Left renal cortex interstitium (tissue), 4 donors: ENCODE results near the gene AMY1C. TPM values are rescaled to one million over a fixed set of nuclear protein-coding genes. Genes with fewer than 3 reads are reported as not detected.
"Not testable (repeated sequence)": the region's sequence is repeated elsewhere in the genome, so short reads cannot be mapped to it uniquely, and the experiment has no call there.

Source experiments
- DNase-seq, 4 donors: peaks; one replicate each; pipeline ENCODE4 v3.0.0-alpha.2; 2013; ENCODE audit warnings: low read depth in 4 of 4, low spot score in 2 of 4, missing footprints in 1 of 4
- polyA plus RNA-seq, 4 donors: library from polyadenylated mRNA; unstranded; fragments of 120-200 nt; gene quantifications; one replicate each; pipeline ENCODE4 v1.2.1, GENCODE V29; 2013; ENCODE audit not compliant: insufficient read length in 4 of 4

AMY1C gene
- not detected for polyA plus RNA-seq

GRCh38 chr1:103749598-103749997, at the start of gene AMY1C:
Gene AMY1C (plus strand): TSS chr1:103749898. CDS start chr1:103750470, 572 bp downstream.
- not testable (repeated sequence) for DNase-seq

GRCh38 chr1:103700669-103701068, 49.0 kb upstream of the AMY1C start:
- not testable (repeated sequence) for DNase-seq

- DNase-seq: not testable (repeated sequence)
These were observed 48.4 kb upstream of the AMY1C start for GRCh38 chr1:103701256-103701655.

- DNase-seq: not testable (repeated sequence)
These were observed 42.0 kb upstream of the AMY1C start for GRCh38 chr1:103707670-103708069.

GRCh38 chr1:103710381-103710780, 39.3 kb upstream of the AMY1C start:
- not testable (repeated sequence) for DNase-seq

GRCh38 chr1:103717404-103717803, 32.3 kb upstream of the AMY1C start:
- DNase-seq: not testable (repeated sequence)

GRCh38 chr1:103721473-103721872, 28.2 kb upstream of the AMY1C start:
- DNase-seq: not testable (repeated sequence)

GRCh38 chr1:103735334-103735733, 14.4 kb upstream of the AMY1C start:
- not testable (repeated sequence) for DNase-seq

- not testable (repeated sequence) for DNase-seq
These were observed 11.7 kb upstream of the AMY1C start for GRCh38 chr1:103738031-103738430.

- not testable (repeated sequence) for DNase-seq
These were observed 5.2 kb upstream of the AMY1C start for GRCh38 chr1:103744449-103744848.

GRCh38 chr1:103745040-103745439, 4.7 kb upstream of the AMY1C start:
- DNase-seq: not testable (repeated sequence)

- not testable (repeated sequence) for DNase-seq
These were observed 1.4 kb upstream of the AMY1C start for GRCh38 chr1:103748273-103748672.

- DNase-seq: no peak
These were observed 12.2 kb downstream of the AMY1C start for GRCh38 chr1:103761896-103762295.

- DNase-seq: no peak
These were observed 30.2 kb downstream of the AMY1C start for GRCh38 chr1:103779932-103780331.

GRCh38 chr1:103783944-103784377, 34.3 kb downstream of the AMY1C start:
- no peak for DNase-seq

- peak in 1 of 4 donors; percentile 2 for DNase-seq
These were observed 38.7 kb downstream of the AMY1C start for GRCh38 chr1:103788377-103788776.

GRCh38 chr1:103790172-103790571, 40.5 kb downstream of the AMY1C start:
- DNase-seq: no peak

Other genes with a start within 250 kb of the AMY1C start
- 100 to 1,000 TPM in 1 of 4 donors, 10 to 100 TPM in 3; 36.1 to 103 (median 62.9) TPM for gene RNPC3, start 224.2 kb upstream of the AMY1C start, polyA plus RNA-seq
- 10 to 100 TPM; 22.1 to 76.8 (median 39.4) TPM for gene AMY2B, start 178.3 kb upstream of the AMY1C start, polyA plus RNA-seq
- gene AMY2A, start 132.5 kb upstream of the AMY1C start, polyA plus RNA-seq: under 1 TPM in 2 of 4 donors, not detected in 2; 0.31 to 0.84 TPM
- gene AMY1A, start 94.1 kb upstream of the AMY1C start, polyA plus RNA-seq: under 1 TPM in 1 of 4 donors, not detected in 3; 0.57 TPM
- under 1 TPM in 1 of 4 donors, not detected in 3; 0.58 TPM for gene AMY1B, start 53.7 kb upstream of the AMY1C start, polyA plus RNA-seq